Osteocyte (in vitro differentiated cells): ENCODE results near the gene CYBC1. TPM values are rescaled to one million over a fixed set of nuclear protein-coding genes. Genes with fewer than 3 reads are reported as not detected.

Experiments
- DNase-seq: peaks from one replicate; pipeline ENCODE4 v3.0.0; 2021; ENCODE audit warnings: mixed read lengths; ENCODE audit not compliant: unreplicated experiment; ENCODE audit errors: extremely low spot score
- H3K27ac Mint-ChIP-seq: one replicate; pipeline ENCODE4 v1.8.0; 2021; ENCODE audit warnings: mild to moderate bottlenecking, mixed read lengths; ENCODE audit not compliant: unreplicated experiment
- H3K27me3 Mint-ChIP-seq: one replicate; pipeline ENCODE4 v1.8.0; 2021; ENCODE audit warnings: mixed read lengths; ENCODE audit not compliant: unreplicated experiment
- H3K36me3 Mint-ChIP-seq: one replicate; pipeline ENCODE4 v1.8.0; 2021; ENCODE audit warnings: mixed read lengths; ENCODE audit not compliant: unreplicated experiment
- H3K4me1 Mint-ChIP-seq: one replicate; pipeline ENCODE4 v1.8.0; 2021; ENCODE audit warnings: mixed read lengths; ENCODE audit not compliant: unreplicated experiment
- H3K4me3 Mint-ChIP-seq: one replicate; pipeline ENCODE4 v1.8.0; 2021; ENCODE audit warnings: mild to moderate bottlenecking, moderate library complexity, mixed read lengths; ENCODE audit not compliant: unreplicated experiment
- H3K9me3 Mint-ChIP-seq: one replicate; pipeline ENCODE4 v1.8.0; 2021; ENCODE audit warnings: mixed read lengths; ENCODE audit not compliant: unreplicated experiment
- total RNA-seq: library from RNA; stranded (reverse); gene quantifications from 2 replicates; pipeline ENCODE4 v1.2.1, GENCODE V29; 2021
- TF ChIP-seq, protein P1 (sequence below): fragments of 200-600 bp; sonication (generic); IDR thresholded peaks from 2 replicates; pipeline ENCODE4 v1.5.0; 2021; ENCODE audit warnings: antibody characterized with exemption, mild to moderate bottlenecking, moderate library complexity

Gene CYBC1
- total RNA-seq, 1 donor from 2014 or later: 78.7 TPM

DNA sequence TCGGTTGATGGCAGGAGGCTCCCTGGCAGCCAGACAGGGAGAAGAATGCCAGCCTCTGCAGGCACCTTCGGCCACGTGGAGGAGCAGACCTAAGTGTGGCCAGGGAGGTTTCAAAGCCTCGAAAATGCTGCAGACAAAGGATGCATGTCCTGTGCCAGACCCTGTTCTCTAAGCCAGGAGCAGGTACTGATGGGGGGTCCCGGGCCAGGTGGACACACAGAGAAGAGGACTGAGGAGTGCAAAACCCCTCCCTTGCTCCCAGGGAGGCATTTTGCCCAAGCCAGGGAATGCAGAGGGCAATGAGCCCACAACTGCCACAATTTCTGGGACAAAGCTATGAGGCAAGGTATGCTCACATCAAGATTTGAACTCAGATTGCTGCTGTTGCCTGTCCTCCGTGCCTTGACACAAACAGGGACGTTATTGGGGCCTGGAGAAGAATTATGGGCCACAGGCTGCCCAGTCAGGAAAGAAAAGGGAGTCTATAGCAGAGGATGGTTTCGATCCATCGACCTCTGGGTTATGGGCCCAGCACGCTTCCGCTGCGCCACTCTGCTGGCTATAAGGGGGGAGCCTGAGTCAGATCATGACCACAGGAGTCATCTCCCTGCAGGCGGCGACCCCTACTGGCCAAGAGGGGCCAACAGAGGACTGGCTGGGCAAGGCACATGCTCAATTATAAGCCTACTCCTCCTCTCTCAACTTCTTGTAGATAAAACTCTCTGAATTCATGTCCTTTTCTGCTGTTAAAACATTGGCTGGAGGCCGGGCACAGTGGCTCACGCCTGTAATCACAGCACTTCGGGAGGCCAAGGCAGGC, 43.9 kb upstream of the CYBC1 start:
- H3K27ac Mint-ChIP-seq: peak overlapping the region; percentile 69
- H3K27me3 Mint-ChIP-seq: no peaks in the 10 kb centered on the region
- H3K4me1 Mint-ChIP-seq: peaks cover 25% of the 10 kb centered on the region
- peak overlapping the region; percentile 54 for H3K4me3 Mint-ChIP-seq
- TF ChIP-seq, protein P1, sequence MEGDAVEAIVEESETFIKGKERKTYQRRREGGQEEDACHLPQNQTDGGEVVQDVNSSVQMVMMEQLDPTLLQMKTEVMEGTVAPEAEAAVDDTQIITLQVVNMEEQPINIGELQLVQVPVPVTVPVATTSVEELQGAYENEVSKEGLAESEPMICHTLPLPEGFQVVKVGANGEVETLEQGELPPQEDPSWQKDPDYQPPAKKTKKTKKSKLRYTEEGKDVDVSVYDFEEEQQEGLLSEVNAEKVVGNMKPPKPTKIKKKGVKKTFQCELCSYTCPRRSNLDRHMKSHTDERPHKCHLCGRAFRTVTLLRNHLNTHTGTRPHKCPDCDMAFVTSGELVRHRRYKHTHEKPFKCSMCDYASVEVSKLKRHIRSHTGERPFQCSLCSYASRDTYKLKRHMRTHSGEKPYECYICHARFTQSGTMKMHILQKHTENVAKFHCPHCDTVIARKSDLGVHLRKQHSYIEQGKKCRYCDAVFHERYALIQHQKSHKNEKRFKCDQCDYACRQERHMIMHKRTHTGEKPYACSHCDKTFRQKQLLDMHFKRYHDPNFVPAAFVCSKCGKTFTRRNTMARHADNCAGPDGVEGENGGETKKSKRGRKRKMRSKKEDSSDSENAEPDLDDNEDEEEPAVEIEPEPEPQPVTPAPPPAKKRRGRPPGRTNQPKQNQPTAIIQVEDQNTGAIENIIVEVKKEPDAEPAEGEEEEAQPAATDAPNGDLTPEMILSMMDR: peak; percentile 88
- DNase-seq: peak; percentile 96
- H3K9me3 Mint-ChIP-seq: no peaks in the 10 kb centered on the region
- H3K36me3 Mint-ChIP-seq: no peaks in the 10 kb centered on the region

DNA sequence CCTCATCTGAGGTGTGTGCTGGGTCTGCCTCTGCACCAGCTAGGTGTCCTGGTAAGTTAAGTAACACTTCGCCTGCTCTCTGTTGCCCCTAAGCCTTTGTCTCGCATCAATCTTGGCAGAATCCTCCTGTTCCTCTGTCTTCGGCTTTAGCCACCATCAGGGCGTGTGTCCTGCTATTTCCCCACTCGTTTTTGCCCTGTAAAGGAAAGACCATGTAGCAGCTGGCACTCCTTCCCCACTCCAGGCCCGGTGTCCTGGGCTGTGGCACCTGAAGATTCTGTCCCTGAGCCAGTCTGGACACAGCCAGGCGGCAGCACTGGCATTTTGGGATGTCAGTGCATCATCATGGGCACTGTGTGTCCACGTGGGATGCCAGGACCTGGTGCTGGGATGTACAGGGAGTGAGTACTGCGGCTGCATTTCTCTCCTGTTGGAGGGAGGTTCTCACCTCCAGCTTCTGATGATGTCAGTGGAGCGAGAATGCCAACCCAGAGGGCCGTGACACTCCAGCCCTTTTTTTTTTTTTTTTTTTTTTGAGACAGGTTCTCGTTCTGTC, 42.8 kb upstream of the CYBC1 start:
- Mint-ChIP-seq H3K36me3 (peaks cover 5% of the 10 kb centered on the region), H3K27ac (peak overlapping the region; percentile 41), H3K27me3 (no peaks in the 10 kb centered on the region), H3K9me3 (no peaks in the 10 kb centered on the region), H3K4me1 (peaks cover 18% of the 10 kb centered on the region), H3K4me3 (no peak overlapping the region)
- no peak for DNase-seq
- TF ChIP-seq, protein P1: no peak

DNA sequence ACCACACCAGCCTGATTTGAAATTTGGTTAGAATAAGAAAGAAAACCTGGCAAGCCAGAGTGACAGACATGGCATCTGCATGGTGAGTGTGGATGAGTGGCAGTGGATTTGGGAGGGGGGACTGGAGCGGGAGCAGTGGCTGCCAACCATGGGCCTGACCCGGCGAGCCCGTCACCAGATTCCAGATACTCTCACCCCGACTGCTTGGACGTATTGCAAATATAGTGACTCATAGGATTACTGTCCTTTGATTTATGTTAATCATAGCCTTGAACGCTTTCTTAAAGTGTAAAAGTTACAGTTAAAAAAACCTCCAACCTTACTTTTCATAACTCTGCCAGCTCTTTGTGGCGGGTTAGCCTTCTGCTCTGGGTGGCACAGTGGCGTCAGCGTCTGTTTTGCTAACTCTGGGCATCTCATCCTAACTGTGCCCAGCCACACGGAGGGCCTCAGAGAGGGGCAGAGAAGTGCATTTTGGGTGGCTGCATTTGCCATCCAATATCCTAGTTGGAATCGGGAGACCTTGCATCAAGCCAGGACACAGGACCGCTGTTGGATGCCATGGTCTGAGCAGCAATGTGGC, 42.2 kb upstream of the CYBC1 start:
- TF ChIP-seq, protein P1: no peak
- H3K4me3 Mint-ChIP-seq: no peak overlapping the region

DNA sequence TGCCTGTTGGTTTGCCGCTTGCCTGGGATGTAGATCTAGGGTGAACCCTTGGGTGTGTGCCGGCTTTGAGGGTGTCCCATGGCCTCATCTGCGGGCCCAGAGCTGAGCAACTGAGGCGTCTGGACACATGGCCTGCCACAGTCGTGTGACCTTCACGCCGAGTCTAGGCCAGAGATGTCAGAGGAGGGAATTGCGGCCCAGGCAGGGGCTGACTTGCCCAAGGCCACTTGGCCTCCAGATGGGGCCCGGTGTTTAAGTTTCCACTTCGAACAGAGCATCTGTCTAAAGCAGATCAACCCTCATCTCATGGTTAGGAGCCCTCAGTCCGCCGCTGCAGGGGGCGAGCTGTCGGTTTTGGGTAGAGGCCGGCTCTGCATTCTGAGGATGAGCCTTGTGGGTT, 41.0 kb upstream of the CYBC1 start:
- Mint-ChIP-seq H3K36me3 (peaks cover 8% of the 10 kb centered on the region), H3K27ac (no peak overlapping the region), H3K9me3 (no peaks in the 10 kb centered on the region), H3K27me3 (no peaks in the 10 kb centered on the region), H3K4me3 (no peak overlapping the region), H3K4me1 (peaks cover 10% of the 10 kb centered on the region)
- no peak for DNase-seq
- TF ChIP-seq, protein P1: no peak

More for the DNA sequence above, 42.2 kb upstream of the CYBC1 start:
- H3K27ac Mint-ChIP-seq: no peak overlapping the region
- H3K4me1 Mint-ChIP-seq: peaks cover 15% of the 10 kb centered on the region
- no peaks in the 10 kb centered on the region for H3K27me3 Mint-ChIP-seq
- DNase-seq: no peak
- H3K36me3 Mint-ChIP-seq: peaks cover 6% of the 10 kb centered on the region
- H3K9me3 Mint-ChIP-seq: no peaks in the 10 kb centered on the region

DNA sequence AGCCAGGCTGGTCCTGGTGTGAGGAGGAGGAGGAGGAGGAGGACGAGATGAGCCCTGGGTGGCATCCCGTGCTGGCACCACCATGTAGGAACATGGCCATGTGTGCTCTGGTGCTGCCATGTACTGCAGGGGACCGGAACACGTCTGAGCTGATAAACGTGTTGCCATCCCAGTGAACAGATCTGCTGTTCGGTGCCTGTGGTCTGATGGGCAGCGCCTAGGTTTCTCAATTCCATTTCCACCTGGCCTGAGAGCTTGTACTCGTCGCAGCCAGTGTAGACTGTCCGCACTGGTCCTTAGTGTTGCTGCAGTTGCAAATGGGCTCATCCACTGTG, 40.6 kb upstream of the CYBC1 start:
- peaks cover 10% of the 10 kb centered on the region for H3K4me1 Mint-ChIP-seq
- H3K4me3 Mint-ChIP-seq: no peak overlapping the region
- H3K36me3 Mint-ChIP-seq: peaks cover 11% of the 10 kb centered on the region
- no peaks in the 10 kb centered on the region for H3K27me3 Mint-ChIP-seq
- H3K27ac Mint-ChIP-seq: no peak overlapping the region
- TF ChIP-seq, protein P1: no peak
- no peak for DNase-seq
- no peaks in the 10 kb centered on the region for H3K9me3 Mint-ChIP-seq
